HG02571 (cell line): ENCODE data around the gene MAGEF1.

Source experiments
- ATAC-seq: cut with Tn5 transposase; IDR thresholded peaks from one replicate; pipeline ENCODE4 v1.9.1; 2021; ENCODE audit warnings: mild to moderate bottlenecking, moderate library complexity; ENCODE audit not compliant: unreplicated experiment

The MAGEF1 gene

GRCh38 chr3:184691397-184692231, 20.2 kb downstream of the MAGEF1 start:
- ATAC-seq: no peak

DNA sequence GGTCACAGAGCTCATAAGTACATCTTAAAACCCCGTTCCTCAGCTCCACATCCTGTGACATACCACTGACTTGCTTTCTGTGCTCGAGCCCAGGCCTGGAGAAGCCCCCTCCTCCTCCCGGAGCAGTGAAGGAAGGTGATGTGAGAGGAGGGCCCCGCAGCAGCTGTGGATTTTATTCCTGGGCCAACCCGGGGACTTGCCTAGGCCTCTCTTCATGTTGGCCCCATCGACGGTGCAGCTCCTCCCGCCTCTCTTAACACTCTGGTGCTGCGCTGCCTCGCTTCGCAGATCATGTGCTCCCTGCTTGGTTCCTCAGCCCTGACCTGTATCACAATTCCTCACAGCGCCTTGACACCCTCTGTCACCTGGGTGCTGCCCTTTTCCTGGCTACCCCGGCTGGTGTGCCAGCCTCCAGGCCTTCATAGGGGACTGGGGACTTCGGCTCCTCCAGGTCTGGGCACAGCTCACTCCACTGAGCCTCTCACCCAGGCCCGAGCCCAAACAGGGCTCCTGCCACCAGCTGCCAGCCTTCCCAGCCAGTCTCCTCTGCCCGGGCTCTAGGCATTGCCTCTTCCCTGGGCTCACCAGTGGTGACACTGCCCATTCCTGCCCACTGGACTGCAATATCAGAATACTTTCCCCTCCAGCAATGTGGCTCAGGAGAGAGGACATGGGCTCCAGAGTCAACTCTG, 21.5 kb downstream of the MAGEF1 start:
- no peak for ATAC-seq

- no peak for ATAC-seq
Measured at GRCh38 chr3:184688882-184689271, 23.0 kb downstream of the MAGEF1 start.

- no peak for ATAC-seq
Measured at GRCh38 chr3:184688251-184688881, 23.5 kb downstream of the MAGEF1 start.

- no peak for ATAC-seq
Measured at GRCh38 chr3:184687363-184688015, 24.4 kb downstream of the MAGEF1 start.

DNA sequence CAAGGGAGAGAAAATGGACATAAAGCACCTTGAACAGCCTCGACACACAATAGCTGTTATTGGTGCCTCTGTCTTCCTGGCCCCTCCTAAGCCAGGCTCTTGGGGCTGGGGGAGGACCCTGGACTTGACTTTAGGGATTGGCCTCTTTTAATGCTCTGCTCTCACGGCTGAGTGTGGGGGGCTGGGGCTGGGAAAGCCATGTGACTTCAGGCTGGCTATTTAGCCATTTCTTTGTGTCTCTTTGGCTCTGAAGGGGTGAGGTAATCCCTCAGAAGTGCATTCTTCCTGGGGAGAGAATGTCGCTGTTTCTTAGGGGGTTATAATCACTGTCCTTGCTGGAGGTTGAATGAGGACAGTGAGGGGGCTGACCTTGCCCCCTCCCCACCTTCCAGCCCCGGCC, 26.2 kb downstream of the MAGEF1 start:
- ATAC-seq: no peak

DNA sequence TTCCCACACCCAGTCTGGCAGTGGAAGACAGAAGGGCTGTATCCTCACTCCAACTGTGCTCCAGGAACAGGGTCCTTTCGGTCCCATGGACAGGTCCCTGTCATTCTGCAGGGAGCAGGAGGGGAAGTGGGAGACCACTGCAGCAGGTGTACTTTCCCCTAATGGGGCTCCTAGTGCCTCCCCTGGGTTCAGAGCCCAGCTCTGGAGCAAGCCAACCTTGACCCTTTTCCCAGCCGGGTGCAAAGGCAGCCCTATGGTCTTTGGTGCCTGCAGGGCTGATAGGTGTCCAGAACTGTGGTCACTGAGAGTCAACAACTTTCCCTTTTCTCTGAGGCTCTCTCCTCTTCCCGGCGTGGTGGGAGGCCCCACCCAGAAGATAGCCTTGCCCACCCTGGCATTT, 26.8 kb downstream of the MAGEF1 start:
- ATAC-seq: no peak

DNA sequence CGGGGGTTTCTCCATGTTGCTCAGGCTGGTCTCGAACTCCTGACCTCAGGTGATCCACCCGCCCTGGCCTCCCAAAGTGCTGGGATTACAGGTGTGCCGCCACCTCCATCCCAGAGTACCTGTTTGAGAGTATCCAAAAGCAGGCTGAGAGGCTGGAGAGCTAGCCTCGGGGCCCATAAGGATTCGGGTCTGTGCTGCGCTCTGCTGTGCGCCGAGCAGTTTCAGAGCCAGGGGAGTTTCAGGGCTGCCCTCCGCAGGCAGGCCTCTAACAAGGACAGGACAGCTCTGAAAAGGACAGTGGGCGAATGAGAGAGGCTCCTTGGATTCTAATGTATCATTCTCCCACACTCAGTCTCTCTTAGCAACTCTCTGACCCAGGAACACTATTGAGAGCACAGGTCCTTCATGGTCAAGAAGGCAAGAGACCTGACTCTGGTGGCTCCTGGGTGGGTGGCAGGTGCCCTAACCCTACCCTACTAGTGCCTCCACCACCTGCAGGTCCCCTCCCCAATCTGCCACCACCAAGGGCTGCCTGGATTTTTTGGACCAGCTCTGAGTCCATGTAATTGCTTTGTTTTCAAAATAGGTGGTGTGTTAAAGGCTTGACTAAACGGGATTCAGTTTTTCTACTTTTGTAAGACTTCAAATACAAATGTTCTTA, 27.8 kb downstream of the MAGEF1 start:
- no peak for ATAC-seq

GRCh38 chr3:184683234-184683633, 28.6 kb downstream of the MAGEF1 start:
- no peak for ATAC-seq

DNA sequence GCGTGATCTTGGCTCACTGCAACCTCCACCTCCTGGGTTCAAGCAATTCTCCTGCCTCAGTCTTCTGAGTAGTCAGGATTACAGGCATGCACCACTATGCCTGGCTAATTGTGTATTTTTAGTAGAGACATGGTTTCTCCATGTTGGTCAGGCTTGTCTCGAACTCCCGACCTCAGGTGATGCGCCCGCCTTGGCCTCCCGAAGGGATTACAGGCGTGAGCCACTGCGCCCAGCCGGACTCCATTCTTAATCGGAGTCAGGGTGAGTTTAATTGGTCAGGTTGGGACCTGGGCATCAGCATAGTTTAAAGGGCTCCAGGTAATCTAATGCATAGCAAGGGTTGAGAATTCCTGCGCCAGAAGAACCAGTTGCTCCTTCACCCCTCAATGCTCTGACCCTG, 29.2 kb downstream of the MAGEF1 start:
- no peak for ATAC-seq

GRCh38 chr3:184680385-184681345, 31.2 kb downstream of the MAGEF1 start:
- no peak for ATAC-seq

DNA sequence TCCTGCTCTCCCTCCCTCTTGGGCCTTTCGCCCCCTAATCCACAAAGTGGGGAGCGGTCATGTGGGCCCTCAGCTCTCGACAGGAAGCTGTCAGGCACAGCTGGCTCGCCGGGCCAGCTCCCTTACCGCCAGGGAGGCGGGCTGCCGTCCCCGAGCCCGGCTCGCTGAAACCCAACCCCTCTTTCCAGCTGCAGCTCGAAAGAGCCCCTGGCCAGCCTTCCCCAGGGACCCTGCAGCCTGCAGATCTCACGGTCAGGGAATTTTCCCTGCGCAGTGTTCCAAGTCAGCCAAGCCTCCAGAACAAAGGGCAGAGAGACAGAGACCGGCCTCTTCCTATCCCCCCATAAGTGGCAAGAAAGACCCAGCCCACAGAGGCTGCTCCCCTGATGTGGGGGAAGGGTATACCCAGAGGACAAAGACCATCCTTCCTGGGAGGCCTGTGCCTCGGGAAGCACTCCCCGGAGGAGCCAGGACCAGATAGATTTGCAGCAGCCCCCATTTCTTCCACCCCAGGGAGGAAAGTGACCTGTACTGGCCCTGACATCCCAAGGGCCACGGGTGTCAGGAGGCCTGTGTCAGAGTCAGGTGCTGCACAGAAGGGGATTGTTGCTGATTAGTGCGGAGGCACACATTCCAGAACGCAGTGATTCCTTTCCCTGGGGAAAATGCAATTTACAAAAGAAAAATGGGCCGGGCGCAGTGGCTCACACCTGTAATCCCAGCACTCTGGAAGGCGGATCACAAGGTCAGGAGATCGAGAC, 32.6 kb downstream of the MAGEF1 start:
- ATAC-seq: no peak

DNA sequence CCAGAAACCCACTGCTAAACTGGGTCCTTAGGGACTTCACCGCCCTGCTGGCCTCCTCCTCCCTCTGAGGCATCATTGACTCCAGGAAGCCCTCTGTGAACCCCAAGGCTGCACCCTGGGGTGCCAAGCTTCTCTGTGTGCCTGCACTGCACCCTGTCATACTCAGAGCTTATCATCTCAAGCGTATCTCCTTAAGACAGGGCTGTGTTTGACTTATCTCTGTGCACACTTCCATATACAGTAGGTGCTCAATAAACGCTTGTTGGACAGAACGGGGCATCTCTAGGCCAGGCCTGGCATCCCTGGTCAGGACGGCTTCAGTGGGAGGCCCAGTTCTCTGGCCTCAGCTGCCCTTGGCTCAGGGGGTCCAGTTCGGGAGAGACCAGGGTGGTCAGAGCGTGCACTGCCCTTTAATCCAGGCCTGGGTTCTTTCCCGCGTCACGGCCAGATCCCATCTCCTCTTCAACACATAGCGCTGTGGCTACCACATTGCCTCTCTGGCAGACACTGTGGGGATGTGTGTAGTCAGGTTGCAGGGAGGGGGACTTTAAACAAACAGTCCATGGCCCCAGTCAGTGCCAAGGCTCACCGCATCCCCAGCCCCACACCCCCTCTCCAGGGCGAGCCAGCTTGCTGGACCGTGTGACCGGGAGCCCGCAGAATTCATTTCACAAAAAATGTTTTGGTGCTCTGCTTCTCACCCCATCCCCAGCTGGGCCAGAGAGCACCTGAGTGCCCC, 33.4 kb downstream of the MAGEF1 start:
- no peak for ATAC-seq

- ATAC-seq: no peak
Measured at GRCh38 chr3:184677344-184678316, 34.2 kb downstream of the MAGEF1 start.

GRCh38 chr3:184676927-184677326, 34.9 kb downstream of the MAGEF1 start:
- ATAC-seq: no peak

DNA sequence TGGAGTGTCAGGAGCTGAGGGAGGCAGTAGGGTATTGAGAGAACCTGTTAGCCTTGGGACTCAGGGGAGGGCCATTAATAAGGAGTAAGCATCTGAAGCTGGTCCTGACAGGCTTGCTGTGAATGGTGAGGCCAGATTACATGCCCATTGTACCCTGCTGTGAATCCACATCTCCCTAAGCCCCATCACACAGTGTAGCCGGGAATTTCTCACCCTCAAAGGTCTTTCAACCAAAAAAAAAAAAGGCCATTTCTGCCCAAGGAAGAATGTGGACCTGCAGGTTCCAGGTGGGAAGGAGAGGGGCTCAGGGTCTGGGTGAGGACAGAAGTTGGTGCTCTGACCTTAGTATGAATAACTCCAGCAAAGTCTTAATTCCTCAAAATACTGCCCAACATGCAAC, 37.2 kb downstream of the MAGEF1 start:
- ATAC-seq: no peak
